NB4 (cell line): ENCODE results near the gene C1QL3.

Experiments
- DNase-seq: peaks from one replicate; pipeline ENCODE4 v3.0.0; 2010; ENCODE audit warnings: low read depth
- H3K4me3 ChIP-seq: one replicate; pipeline ENCODE4 v1.5.1; 2011; ENCODE audit warnings: mild to moderate bottlenecking, low read depth, low read length, moderate library complexity
- CTCF ChIP-seq: IDR thresholded peaks from one replicate; pipeline ENCODE4 v1.5.1; 2012; ENCODE audit warnings: low read depth, low read length
- MYC ChIP-seq: IDR thresholded peaks from 2 replicates; pipeline ENCODE4 v1.6.1; 2011; ENCODE audit warnings: low read depth, low read length
- POLR2A ChIP-seq: IDR thresholded peaks from 2 replicates; pipeline ENCODE4 v1.6.1; 2011; ENCODE audit warnings: mild to moderate bottlenecking; ENCODE audit not compliant: insufficient read length; ENCODE audit errors: extremely low read depth
- TF ChIP-seq, protein P1 (sequence below): IDR thresholded peaks from 2 replicates; pipeline ENCODE4 v1.6.1; 2011; ENCODE audit warnings: low read depth, low read length

Gene C1QL3

DNA sequence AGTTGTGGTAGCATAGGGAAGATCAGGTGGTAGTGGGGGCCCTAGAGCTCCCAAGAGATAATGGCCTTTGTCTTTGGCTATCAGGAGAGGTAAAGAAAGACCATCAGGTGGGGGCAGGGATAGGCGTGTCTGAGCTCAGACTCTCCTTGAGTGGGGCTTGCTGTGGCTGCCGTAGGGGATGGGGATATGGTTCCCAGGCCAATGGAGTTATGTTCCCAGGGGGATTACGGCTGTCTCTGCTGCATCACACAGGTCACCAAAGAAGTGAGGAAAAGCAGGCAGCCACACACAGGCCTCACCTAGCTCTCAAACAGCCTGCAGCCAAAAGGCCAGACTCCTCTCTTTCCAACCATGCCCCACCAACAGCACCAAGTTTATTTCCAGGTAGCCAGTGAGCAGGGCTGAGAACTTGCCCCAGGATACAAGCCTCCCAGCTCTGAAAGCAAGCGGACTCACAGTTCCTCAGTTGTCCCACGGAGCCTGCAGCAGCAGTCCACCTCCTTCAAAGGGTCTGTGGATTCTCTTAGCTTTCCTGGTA lies 37.6 kb upstream of the C1QL3 start:
- no peak for TF ChIP-seq CTCF
- TF ChIP-seq, protein P1, sequence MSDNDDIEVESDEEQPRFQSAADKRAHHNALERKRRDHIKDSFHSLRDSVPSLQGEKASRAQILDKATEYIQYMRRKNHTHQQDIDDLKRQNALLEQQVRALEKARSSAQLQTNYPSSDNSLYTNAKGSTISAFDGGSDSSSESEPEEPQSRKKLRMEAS = no peak
- no peak for TF ChIP-seq POLR2A
- TF ChIP-seq MYC = no peak
- DNase-seq = no peak
- no peak overlapping the region for H3K4me3 ChIP-seq

DNA sequence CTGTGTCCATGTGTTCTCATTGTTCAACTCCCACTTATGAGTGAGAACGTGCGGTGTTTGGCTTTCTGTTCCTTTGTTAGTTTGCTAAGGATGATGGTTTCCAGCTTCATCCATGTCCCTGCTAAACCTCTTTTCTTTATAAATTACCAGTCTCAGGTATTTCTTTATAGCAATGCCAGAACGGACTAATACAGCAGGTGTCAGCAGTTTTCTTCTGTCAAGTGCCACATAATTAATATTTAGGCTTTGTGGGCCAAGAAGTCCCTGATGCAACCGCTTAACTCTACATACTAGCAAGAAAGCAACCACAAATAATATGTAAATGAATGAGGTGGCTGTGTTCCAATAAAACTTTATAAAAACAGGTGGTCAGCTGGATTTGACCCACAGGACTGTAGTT lies 26.3 kb upstream of the C1QL3 start:
- no peak for TF ChIP-seq CTCF
- TF ChIP-seq POLR2A = no peak
- TF ChIP-seq, protein P1 = no peak
- TF ChIP-seq MYC = no peak
- DNase-seq = no peak
- H3K4me3 ChIP-seq = no peak overlapping the region

DNA sequence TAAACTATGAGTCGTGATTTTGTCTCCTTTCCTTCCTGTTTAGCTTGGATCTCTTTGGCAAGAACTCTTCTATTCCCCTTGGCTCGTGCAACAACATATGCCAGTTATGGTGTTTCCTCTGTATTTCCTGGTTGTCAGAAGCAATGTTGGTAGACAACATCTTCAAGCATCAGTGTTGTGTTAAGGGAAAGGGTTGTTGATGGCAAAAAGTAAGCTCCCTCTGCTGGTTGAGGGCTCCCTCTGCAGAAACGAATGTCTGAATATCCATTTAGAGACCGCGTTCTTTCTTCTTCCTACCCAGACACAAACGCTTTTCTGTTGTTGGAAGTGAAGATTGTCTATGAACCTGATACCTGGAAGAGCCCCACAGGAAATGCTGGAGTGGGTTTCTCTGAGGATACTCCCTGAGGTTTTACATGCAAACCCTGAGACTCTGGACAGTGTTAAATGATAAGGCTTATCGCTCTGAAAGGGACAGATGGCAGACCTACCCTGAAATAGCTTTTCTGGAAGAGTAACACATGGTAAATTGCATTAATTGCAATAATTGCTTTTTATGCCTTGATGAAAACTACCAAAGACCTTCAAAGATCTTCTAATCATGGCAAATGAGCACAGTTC lies 23.5 kb upstream of the C1QL3 start:
- no peak overlapping the region for H3K4me3 ChIP-seq
- DNase-seq = peak; percentile 19
- TF ChIP-seq MYC = no peak
- TF ChIP-seq CTCF = peak; percentile 50

DNA sequence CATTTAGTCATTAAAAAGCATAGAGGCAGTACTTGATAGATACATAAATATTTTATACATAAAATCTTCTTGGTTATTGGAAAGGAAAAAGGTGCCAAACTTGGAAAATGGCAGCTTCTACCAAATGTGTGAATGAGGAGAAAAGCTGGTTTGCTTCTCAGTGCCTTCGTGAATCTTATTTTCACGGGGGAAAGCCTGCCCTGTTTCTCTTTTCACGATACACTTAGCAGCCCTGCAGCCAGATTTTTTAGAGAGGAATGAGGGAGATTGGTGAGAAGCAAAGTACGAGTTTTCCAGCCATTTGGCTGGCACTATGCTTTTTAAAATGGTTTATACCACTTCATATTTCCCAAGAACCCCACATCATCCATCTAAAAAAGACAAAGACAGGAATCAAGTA lies 22.9 kb upstream of the C1QL3 start:
- H3K4me3 ChIP-seq = no peak overlapping the region
- TF ChIP-seq CTCF (no peak), MYC (no peak), POLR2A (no peak)
- TF ChIP-seq, protein P1 = no peak
- no peak for DNase-seq

- TF ChIP-seq CTCF (no peak), POLR2A (no peak), MYC (no peak)
- TF ChIP-seq, protein P1 = no peak
- no peak overlapping the region for H3K4me3 ChIP-seq
- DNase-seq = no peak
Measured at GRCh38 chr10:16544099-16544498, 22.4 kb upstream of the C1QL3 start.

- no peak for DNase-seq
- TF ChIP-seq, protein P1 = no peak
- TF ChIP-seq POLR2A (no peak), CTCF (no peak), MYC (no peak)
- no peak overlapping the region for H3K4me3 ChIP-seq
Measured at GRCh38 chr10:16536155-16536554, 14.5 kb upstream of the C1QL3 start.
